Suprapubic skin (tissue), 4 donors: Measurements from ENCODE around the gene POLR2A.

Experiments
- POLR2A ChIP-seq, 2 donors: fragments of 450-650 bp; IDR thresholded peaks; one replicate each; pipeline ENCODE4 v1.6.1; 2017; ENCODE audit warnings: antibody characterized with exemption in 2 of 2, mild to moderate bottlenecking in 2 of 2, moderate library complexity in 2 of 2
- POLR2AphosphoS5 ChIP-seq, 3 donors: sonication (generic); formaldehyde crosslinking; IDR thresholded peaks; one replicate each; pipeline ENCODE4 v1.6.1; 2017; ENCODE audit warnings: antibody characterized with exemption in 3 of 3

GRCh38 chr17:7484919-7485377 lies 782 bp downstream of the POLR2A start:
- TF ChIP-seq POLR2AphosphoS5 (IDR thresholded peaks at IDR 0.05) (no peak), POLR2A (IDR thresholded peaks at IDR 0.05) (no peak)
